GM18502 (cell line): ENCODE data around the gene CEP112.

Source experiments
- ATAC-seq: cut with Tn5 transposase; IDR thresholded peaks from one replicate; pipeline ENCODE4 v1.9.1; 2021; ENCODE audit warnings: mild to moderate bottlenecking; ENCODE audit not compliant: unreplicated experiment, poor library complexity

The CEP112 gene

GRCh38 chr17:65947831-65948230, 244.1 kb downstream of the CEP112 start:
- ATAC-seq, result no peak

- ATAC-seq, result no peak
Observed at GRCh38 chr17:65942592-65942991, 249.3 kb downstream of the CEP112 start.

GRCh38 chr17:65941356-65941899, 250.5 kb downstream of the CEP112 start:
- ATAC-seq, result no peak

GRCh38 chr17:65936013-65936412, 255.9 kb downstream of the CEP112 start:
- ATAC-seq, result no peak

GRCh38 chr17:65933290-65933689, 258.6 kb downstream of the CEP112 start:
- no peak for ATAC-seq

- no peak for ATAC-seq
Observed at GRCh38 chr17:65931246-65932149, 260.4 kb downstream of the CEP112 start.

GRCh38 chr17:65930140-65930730, 261.7 kb downstream of the CEP112 start:
- no peak for ATAC-seq

- no peak for ATAC-seq
Observed at GRCh38 chr17:65926599-65926998, 265.3 kb downstream of the CEP112 start.

GRCh38 chr17:65925606-65926307, 266.2 kb downstream of the CEP112 start:
- ATAC-seq, result no peak

GRCh38 chr17:65920996-65921395, 270.9 kb downstream of the CEP112 start:
- no peak for ATAC-seq

- ATAC-seq, result no peak
Observed at GRCh38 chr17:65918916-65919315, 273.0 kb downstream of the CEP112 start.

GRCh38 chr17:65918500-65918899, 273.4 kb downstream of the CEP112 start:
- ATAC-seq, result no peak

- no peak for ATAC-seq
Observed at GRCh38 chr17:65917560-65917959, 274.4 kb downstream of the CEP112 start.

GRCh38 chr17:65916425-65916824, 275.5 kb downstream of the CEP112 start:
- ATAC-seq, result no peak

- peak; percentile 97 for ATAC-seq
Observed at GRCh38 chr17:65914784-65915342, 277.1 kb downstream of the CEP112 start.

- ATAC-seq, result no peak
Observed at GRCh38 chr17:65913326-65913850, 278.5 kb downstream of the CEP112 start.

GRCh38 chr17:65910836-65911235, 281.1 kb downstream of the CEP112 start:
- no peak for ATAC-seq

GRCh38 chr17:65902831-65903522, 289.0 kb downstream of the CEP112 start:
- no peak for ATAC-seq

- no peak for ATAC-seq
Observed at GRCh38 chr17:65902155-65902554, 289.8 kb downstream of the CEP112 start.

- ATAC-seq, result no peak
Observed at GRCh38 chr17:65901394-65901793, 290.5 kb downstream of the CEP112 start.
